ENCODE measurements around the gene PATZ1.

The PATZ1 gene

GRCh38 chr22:31313366-31314147 lies 32.6 kb downstream of the PATZ1 start:
- DNase-seq: peak; percentile 78

- no peak for DNase-seq
Observed at GRCh38 chr22:31308181-31308580, 38.0 kb downstream of the PATZ1 start.

GRCh38 chr22:31305194-31305593 lies 41.0 kb downstream of the PATZ1 start:
- no peak for DNase-seq

- DNase-seq: no peak
Observed at GRCh38 chr22:31302537-31302936, 43.6 kb downstream of the PATZ1 start.

GRCh38 chr22:31302006-31302405 lies 44.1 kb downstream of the PATZ1 start:
- DNase-seq: peak; percentile 75

- DNase-seq: no peak
Observed at GRCh38 chr22:31300896-31301295, 45.2 kb downstream of the PATZ1 start.

- DNase-seq: no peak
Observed at GRCh38 chr22:31295831-31296657, 50.1 kb downstream of the PATZ1 start.

- DNase-seq: no peak
Observed at GRCh38 chr22:31295360-31295759, 50.8 kb downstream of the PATZ1 start.

GRCh38 chr22:31292236-31292989 lies 53.7 kb downstream of the PATZ1 start, which contains the start of gene PIK3IP1:
TSS of gene PIK3IP1 (minus strand) at chr22:31292488. CDS start at chr22:31292344, 144 bp downstream.
- peak; percentile 48 for DNase-seq

- DNase-seq: no peak
Observed at GRCh38 chr22:31291481-31292235, 54.5 kb downstream of the PATZ1 start.

- no peak for DNase-seq
Observed at GRCh38 chr22:31290494-31291471, 55.4 kb downstream of the PATZ1 start.

GRCh38 chr22:31289344-31289743 lies 56.8 kb downstream of the PATZ1 start:
- DNase-seq: no peak

- no peak for DNase-seq
Observed at GRCh38 chr22:31288496-31289240, 57.5 kb downstream of the PATZ1 start.

- no peak for DNase-seq
Observed at GRCh38 chr22:31287818-31288495, 58.2 kb downstream of the PATZ1 start.

- DNase-seq: no peak
Observed at GRCh38 chr22:31286360-31287255, 59.5 kb downstream of the PATZ1 start.

- DNase-seq: no peak
Observed at GRCh38 chr22:31284281-31285155, 61.6 kb downstream of the PATZ1 start.

GRCh38 chr22:31282748-31283468 lies 63.2 kb downstream of the PATZ1 start:
- DNase-seq: no peak

All from DMS79 (cell line).